ENCODE measurements around the gene HCN2.
"Not testable (repeated sequence)": the region's sequence is repeated elsewhere in the genome, so short reads cannot be mapped to it uniquely, and the experiment has no call there.

DNA sequence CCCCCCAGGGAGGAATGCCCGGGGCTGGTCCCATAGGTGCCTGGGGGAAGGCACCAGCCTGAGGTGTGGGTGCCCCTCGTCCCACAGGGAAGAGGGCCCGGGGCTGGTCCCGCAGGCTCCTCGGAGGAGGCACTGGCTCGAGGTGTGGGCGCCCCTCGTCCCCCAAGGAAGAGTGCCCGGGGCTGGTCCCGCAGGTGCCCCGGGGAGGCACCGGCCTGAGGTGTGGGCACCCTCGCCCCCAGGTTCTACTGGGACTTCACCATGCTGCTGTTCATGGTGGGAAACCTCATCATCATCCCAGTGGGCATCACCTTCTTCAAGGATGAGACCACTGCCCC, 13.6 kb downstream of the HCN2 start:
- not testable (repeated sequence) for TF ChIP-seq SNRNP70 (IDR thresholded peaks at IDR 0.05; ENCODE audit: low read depth, low read length); JUNB (CRISPR knock-in tag; IDR thresholded peaks at IDR 0.05; ENCODE audit: borderline replicate concordance); KLF15 (CRISPR knock-in tag; IDR thresholded peaks at IDR 0.05; ENCODE audit: borderline replicate concordance); TP53 (CRISPR knock-in tag; conservative IDR thresholded peaks at IDR 0.05)
- TF ChIP-seq, protein P1, sequence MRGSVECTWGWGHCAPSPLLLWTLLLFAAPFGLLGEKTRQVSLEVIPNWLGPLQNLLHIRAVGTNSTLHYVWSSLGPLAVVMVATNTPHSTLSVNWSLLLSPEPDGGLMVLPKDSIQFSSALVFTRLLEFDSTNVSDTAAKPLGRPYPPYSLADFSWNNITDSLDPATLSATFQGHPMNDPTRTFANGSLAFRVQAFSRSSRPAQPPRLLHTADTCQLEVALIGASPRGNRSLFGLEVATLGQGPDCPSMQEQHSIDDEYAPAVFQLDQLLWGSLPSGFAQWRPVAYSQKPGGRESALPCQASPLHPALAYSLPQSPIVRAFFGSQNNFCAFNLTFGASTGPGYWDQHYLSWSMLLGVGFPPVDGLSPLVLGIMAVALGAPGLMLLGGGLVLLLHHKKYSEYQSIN (CRISPR knock-in tag; IDR thresholded peaks at IDR 0.05; ENCODE audit: borderline replicate concordance): not testable (repeated sequence)
- TF ChIP-seq, protein P2, sequence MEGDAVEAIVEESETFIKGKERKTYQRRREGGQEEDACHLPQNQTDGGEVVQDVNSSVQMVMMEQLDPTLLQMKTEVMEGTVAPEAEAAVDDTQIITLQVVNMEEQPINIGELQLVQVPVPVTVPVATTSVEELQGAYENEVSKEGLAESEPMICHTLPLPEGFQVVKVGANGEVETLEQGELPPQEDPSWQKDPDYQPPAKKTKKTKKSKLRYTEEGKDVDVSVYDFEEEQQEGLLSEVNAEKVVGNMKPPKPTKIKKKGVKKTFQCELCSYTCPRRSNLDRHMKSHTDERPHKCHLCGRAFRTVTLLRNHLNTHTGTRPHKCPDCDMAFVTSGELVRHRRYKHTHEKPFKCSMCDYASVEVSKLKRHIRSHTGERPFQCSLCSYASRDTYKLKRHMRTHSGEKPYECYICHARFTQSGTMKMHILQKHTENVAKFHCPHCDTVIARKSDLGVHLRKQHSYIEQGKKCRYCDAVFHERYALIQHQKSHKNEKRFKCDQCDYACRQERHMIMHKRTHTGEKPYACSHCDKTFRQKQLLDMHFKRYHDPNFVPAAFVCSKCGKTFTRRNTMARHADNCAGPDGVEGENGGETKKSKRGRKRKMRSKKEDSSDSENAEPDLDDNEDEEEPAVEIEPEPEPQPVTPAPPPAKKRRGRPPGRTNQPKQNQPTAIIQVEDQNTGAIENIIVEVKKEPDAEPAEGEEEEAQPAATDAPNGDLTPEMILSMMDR (CRISPR knock-in tag; IDR thresholded peaks at IDR 0.05): not testable (repeated sequence)

Data from HepG2 (cell line).